Mononuclear cell (primary cell): ENCODE data around the gene AEBP1. TPM values are rescaled to one million over a fixed set of nuclear protein-coding genes. Genes with fewer than 3 reads are reported as not detected.
"Not testable (repeated sequence)": the region's sequence is repeated elsewhere in the genome, so short reads cannot be mapped to it uniquely, and the experiment has no call there.

Experiments used
- H3K27me3 ChIP-seq: 2 replicates; pipeline ENCODE4 v1.6.0; 2011; ENCODE audit warnings: low read length, control low read depth; ENCODE audit not compliant: insufficient read depth
- H3K4me1 ChIP-seq: 2 replicates; pipeline ENCODE4 v1.5.1; 2011; ENCODE audit warnings: mild to moderate bottlenecking, low read length, control low read depth; ENCODE audit not compliant: insufficient read depth
- H3K4me3 ChIP-seq: 2 replicates; pipeline ENCODE4 v1.5.1; 2011; ENCODE audit warnings: mild to moderate bottlenecking, low read length, moderate library complexity
- H3K9me3 ChIP-seq: 2 replicates; pipeline ENCODE4 v1.5.1; 2011; ENCODE audit warnings: low read depth, mild to moderate bottlenecking, control low read depth, low read length
- total RNA-seq: library from RNA; depleted of rRNA; stranded (reverse); fragments of >200 nt; gene quantifications from one replicate; pipeline ENCODE4 v1.2.3, GENCODE V29; 2012

AEBP1 gene
- total RNA-seq, 1 donor: 5.4 TPM

DNA sequence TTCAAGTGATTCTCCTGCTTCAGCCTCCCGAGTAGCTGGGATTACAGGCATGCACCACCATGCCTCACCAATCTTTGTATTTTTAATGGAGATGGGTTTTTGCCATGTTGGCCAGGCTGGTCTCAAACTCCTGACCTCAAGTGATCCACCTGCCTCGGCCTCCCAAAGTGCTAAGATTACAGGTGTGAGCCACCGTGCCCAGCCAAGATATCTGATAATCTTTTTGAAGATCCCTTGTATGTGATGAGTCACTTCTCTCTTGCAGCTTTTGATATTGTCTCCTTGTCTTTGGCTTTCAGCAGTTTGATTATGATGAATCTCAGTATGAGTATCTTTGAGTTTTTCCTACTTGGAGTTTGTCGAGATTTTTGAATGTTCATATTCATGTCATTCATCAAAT, 22.4 kb downstream of the AEBP1 start:
- H3K4me1 ChIP-seq: peaks cover 18% of the 10 kb centered on the region
- H3K9me3 ChIP-seq, H3K4me3 ChIP-seq, H3K27me3 ChIP-seq: not testable (repeated sequence)

DNA sequence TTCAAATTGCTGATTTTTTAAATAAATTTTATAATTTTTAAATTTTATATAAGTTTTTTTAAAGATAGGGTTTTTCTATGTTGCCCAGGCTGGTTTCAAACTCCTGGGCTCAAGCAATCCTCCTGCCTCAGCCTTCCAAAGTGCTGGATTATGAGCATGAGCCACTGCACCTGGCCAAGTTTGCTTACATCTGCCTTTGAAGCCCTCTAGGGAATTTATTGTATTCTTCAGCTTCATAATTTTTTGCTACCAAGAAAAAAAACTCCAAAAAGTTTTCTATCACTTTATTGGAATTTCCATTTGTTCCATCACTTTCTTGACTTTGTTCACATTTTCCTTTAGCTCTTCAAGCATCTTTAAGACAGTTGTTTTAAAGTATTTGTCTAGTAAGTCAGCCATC, 23.0 kb downstream of the AEBP1 start:
- Histone ChIP-seq H3K4me1 (peaks cover 17% of the 10 kb centered on the region), H3K9me3 (no peaks in the 10 kb centered on the region), H3K4me3 (no peak overlapping the region), H3K27me3 (no peaks in the 10 kb centered on the region)

DNA sequence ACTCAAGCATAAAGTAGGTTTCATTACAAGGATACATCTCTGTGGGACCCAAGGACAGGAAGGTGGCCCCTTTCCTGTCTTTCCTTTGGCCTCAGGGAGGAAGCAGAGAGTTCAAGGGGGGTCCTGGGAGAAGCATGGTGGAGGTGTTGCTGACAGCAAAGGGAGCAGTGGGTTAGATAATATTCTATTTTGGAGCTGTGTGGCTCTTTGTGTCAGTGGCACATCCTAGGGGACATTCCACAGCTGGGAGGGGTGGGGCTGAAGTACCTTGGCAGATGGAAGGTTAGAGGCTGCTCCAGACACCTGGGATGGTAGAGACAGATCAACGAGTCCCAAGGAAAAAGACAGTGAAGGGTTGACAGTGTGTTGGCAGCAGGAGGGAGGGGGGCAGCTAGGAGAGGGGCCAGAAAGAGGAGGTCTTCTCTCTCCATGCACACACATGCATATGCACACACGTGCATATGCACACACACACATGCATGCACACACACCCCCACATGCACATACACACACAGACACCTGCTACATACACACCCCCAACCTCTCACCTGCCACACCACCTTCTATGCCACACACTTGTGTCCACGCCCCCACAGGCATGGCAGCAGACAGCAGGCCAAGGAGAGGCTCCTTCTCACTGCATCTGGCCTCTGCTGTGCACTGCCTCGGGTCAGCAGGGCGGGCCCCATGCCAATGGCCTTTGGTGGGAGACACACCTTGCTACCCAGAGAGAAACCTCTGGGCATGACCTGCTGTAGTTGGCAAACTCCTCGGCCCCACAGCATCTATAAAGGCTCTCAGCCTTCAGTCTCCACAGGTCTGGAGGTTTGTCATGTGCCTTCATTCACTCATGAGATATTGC, 24.8 kb downstream of the AEBP1 start:
- H3K4me1 ChIP-seq: peaks cover 3% of the 10 kb centered on the region
- H3K9me3 ChIP-seq: no peaks in the 10 kb centered on the region
- H3K27me3 ChIP-seq: no peaks in the 10 kb centered on the region
- no peak overlapping the region for H3K4me3 ChIP-seq

DNA sequence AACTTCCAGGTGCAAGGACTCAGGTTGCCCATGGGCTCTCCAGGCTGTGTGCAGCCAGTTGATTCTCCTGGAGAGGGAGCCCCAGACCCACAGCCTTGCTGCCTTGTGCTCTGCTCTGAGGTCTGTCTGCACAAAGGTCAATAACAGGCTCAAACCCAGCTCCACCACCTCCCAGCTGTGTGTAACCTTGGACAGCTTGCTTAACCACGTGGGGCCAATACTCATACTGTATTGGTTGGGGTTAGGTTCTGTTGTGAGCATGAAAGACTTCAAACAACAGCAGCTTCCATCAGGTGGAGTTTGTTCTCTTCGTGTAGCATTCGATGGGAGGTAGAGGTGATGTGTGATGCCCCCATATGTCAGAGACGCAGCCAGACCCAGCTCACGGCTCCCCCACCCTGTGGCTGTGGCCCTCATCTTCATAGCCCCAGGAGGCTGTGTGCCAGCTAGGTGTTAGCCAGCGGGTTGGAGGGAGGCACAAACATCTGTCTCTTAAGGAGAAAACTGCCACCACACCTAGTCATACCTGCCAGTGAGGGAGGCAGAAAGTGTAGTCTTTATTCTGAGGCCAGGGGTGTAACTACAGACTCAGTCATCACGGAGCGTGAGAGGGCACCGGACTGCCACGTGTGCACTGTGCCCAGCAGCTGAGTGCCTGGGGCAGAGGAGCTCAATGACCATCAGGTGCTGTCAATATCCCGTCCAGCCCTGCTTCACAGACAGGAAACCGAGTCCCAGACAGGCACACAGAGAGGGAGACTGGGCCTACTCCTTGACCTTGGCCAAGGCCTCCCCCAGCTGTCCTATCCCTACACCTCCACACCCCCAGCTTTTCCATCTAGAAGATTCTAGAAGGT, 27.3 kb downstream of the AEBP1 start:
- H3K27me3 ChIP-seq: no peaks in the 10 kb centered on the region
- H3K9me3 ChIP-seq: no peaks in the 10 kb centered on the region
- no peak overlapping the region for H3K4me3 ChIP-seq
- no peaks in the 10 kb centered on the region for H3K4me1 ChIP-seq

DNA sequence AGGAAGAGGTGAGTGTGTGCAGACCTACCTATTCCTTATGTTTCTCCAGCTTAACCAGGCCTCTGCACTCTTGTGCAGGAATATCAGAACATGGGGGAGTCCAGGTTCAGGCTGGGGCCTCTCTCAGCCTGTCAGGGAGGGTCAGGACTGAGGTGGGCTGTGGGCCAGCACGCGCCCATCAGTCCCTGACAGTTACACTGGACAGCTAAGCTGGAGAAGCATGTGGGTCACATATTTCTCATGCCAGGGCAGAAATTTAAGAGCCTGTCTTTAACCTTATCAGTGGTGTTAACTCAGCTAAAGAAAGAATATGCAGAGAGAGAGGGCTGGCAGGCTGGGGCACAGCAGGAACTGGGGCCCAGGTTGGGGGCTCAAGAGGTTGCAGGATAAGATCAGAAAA, 27.9 kb downstream of the AEBP1 start:
- no peak overlapping the region for H3K4me3 ChIP-seq
- no peaks in the 10 kb centered on the region for H3K4me1 ChIP-seq

DNA sequence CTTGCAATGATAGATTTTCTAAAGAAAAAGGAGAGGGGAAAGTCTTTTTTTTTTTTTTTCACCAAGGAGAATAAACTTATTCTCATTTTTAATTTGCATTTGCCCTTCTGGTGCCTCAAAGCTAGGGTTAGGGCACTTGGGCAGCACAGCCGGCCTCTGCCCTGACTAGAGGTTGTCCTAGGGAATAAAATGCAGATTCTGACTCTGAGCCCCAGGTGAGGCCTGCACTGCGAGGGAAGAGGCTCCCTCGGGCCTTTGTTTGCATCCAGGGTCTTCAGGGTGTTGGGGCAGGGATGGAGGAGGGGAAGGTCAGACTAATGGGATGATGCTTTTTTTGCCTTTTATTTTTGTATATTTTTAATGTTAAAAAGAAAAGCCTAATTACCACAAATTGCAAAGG, 29.1 kb downstream of the AEBP1 start:
- Histone ChIP-seq H3K4me3 (no peak overlapping the region), H3K9me3 (no peaks in the 10 kb centered on the region), H3K27me3 (no peaks in the 10 kb centered on the region), H3K4me1 (no peaks in the 10 kb centered on the region)

More for the DNA sequence above, 27.9 kb downstream of the AEBP1 start:
- no peaks in the 10 kb centered on the region for H3K27me3 ChIP-seq
- H3K9me3 ChIP-seq: no peaks in the 10 kb centered on the region

DNA sequence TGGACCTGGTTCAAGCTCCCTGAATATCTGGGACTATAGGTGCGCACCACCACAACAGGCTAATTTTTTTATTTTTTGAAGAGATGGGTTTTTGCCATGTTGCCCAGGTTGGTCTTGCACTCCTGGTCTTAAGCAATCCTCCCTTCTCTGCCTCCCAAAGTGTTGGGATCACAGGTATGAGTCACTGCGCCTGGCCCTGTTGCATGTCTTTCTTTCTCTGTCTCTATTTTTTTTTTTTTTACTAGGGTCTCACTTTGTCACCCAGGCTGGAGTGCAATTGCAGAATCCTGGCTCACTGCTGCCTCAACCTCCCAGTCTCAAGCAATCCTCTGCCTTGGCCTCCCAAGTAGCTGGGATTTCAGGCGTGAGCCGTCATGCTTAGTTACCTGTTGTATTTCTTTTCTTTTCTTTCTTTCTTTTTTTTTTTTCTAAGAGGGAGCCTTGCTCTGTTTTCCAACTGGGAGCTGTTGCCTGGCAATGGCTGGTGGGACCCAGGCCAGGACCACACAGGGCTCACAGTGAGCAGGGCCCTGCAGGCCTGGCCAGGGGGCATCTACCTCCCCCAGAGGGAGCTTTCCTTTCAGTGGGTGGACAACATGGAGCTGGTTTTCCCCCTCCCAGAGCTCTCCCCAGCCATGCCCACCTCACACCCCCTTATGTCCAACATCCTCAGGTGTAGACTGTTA, 30.9 kb downstream of the AEBP1 start:
- no peaks in the 10 kb centered on the region for H3K9me3 ChIP-seq

DNA sequence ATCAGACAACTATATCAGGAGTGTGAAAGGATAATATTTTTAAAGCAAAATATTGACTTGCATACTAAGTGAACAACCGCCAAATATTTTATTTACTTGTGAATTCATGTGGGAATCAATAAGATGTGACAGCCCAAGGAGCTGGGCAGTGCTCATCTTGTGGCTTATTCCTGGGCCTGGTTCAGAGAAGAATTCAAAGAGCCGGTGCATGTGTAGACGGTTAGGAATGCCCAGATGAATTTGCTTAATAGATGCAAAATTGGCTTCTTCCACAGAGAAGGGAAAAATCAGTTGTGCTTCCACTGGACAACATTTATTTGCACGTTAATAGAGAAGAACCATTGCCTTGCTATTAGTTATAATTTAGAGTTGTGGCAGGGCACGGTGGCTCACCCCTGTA, 32.6 kb downstream of the AEBP1 start:
- Histone ChIP-seq H3K4me1 (no peaks in the 10 kb centered on the region), H3K9me3 (no peaks in the 10 kb centered on the region), H3K4me3 (no peak overlapping the region), H3K27me3 (no peaks in the 10 kb centered on the region)

More for the DNA sequence above, 30.9 kb downstream of the AEBP1 start:
- H3K27me3 ChIP-seq: no peaks in the 10 kb centered on the region
- H3K4me1 ChIP-seq: no peaks in the 10 kb centered on the region
- no peak overlapping the region for H3K4me3 ChIP-seq

DNA sequence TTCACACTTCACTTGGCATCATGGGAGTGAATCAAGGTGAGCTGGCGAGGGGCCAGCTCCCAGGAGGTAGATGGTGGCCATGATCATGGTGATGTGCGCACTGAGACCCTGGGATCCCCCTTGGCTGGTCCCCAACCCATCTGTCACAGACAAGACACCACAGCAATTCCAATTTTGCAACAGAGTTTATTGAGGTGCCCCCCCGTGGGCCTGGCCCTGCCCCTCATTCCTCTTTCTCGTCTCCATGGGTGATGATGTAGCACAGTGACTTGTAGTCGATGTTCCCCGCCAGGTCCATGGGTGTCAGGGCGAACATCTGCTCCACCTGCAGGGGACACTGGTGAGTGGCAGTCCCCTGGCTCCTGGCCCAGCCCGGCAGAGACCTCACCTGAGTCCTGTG, 34.6 kb downstream of the AEBP1 start:
- Histone ChIP-seq H3K4me1 (no peaks in the 10 kb centered on the region), H3K9me3 (no peaks in the 10 kb centered on the region), H3K27me3 (no peaks in the 10 kb centered on the region), H3K4me3 (no peak overlapping the region)

DNA sequence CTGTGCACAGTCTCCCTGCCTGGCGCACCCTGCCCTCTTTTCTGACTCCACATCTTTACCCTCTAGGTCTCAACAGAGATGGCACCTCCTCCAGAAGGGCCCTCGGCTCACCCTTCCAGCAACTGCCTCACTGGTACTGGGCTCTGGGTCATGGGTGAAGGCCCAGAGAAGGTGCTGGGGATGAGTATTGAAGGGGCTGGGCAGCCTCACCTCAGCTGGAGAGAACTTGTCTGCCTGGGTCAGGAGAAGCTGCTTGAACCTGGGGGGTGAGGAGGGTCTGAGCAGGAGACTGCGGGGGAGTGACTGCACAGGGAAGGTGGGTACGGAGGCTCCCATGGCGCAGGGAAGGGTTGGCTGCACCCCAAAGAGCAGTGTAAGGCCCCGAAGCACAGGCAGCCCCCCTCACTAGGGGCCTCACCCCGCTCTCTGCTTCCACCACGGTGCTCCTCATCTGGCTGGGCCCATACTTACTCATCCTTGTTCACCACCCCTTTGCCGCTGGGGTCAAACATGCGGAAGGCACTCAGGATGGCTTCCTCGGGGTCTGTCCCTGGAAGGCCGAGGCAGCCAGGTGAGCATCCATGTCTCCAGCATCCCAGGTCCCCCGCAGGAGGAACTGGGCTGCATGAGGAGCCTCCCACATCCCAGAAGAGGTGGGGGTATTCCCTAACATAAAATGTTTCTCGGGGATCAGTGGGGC, 35.3 kb downstream of the AEBP1 start:
- Histone ChIP-seq H3K4me1 (no peaks in the 10 kb centered on the region), H3K9me3 (no peaks in the 10 kb centered on the region), H3K27me3 (no peaks in the 10 kb centered on the region), H3K4me3 (no peak overlapping the region)

DNA sequence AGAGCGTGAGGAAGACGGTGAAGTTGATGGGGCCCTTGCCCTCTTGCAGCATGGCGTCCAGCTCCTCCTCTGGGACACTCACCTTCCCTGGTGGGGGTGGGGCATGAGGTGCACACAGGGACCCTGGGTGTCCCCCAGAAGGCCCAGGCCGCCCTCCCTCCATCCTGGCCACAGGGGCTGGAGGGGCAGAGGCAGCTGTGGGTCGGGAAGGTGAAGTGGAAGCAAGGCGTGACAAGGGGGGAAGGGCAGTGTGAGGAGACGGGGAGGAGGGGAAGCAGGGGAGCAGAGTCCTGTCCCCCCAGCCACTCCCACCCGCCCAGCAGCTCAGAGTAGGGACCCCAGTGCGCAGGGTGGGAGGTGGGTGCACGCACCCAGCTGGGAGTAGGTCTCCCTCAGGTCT, 36.2 kb downstream of the AEBP1 start:
- Histone ChIP-seq H3K4me3 (no peak overlapping the region), H3K27me3 (peaks cover 4% of the 10 kb centered on the region), H3K9me3 (no peaks in the 10 kb centered on the region), H3K4me1 (peaks cover 1% of the 10 kb centered on the region)

DNA sequence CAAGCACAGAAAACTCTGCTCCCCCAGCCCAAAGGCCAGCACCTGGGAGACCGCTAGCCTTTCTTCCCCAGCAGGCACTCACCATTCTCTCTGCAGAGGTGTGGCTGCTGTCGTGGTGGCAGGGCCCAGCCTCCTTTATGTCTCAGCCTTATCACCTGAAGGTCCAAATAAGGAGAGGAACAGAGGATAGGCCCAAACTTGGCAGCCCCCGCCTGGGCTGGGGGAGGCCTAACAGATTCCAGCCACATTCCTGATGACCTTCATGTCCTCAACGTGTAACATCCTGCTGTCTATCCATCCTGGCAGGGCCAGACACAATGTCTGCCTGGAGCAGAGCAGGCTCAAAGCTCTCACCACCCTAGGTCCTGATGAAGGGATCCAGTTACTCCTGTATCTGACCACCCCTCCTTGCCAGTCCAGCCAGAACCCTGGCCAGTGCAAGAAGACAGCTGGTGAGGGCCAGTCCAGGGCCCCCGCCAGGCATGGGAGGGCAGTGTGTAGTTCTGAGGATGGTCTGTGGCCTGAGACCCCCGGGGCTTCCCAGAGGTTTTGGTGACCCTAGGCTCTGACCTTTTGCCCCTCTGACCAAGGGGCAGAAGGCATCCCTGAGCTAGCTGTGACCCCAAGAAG, 37.2 kb downstream of the AEBP1 start, which contains the start of gene MYL7:
Gene MYL7, minus strand, starts transcription at position 112 of the 630 bp plus-strand sequence. Its CDS starts 27 bp downstream, at position 85.
- Histone ChIP-seq H3K4me3 (no peak within 1 kb of the TSS), H3K4me1 (peaks cover 9% of the 10 kb centered on the region), H3K9me3 (no peaks in the 10 kb centered on the region), H3K27me3 (peaks cover 7% of the 10 kb centered on the region)

DNA sequence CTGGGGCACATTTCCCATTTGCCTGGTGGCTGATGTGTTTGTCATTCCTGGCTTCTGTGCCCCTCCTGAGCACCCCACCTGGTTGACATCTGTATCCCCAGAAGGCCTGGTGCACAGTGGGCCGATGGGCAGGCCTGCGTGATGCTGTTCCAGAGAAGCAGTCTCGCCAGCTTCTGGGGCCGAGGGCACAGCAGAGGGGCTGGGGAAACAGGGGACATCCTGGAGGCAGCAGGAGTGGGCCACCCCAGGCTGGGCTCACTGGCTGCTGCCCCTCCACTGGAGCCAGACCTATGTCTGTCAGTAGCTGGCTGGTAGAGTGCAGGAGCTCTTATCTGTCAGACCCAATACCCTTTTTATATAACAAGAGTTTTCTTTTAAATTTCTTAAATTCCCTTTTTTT, 37.9 kb downstream of the AEBP1 start:
- H3K9me3 ChIP-seq: no peaks in the 10 kb centered on the region
- H3K4me1 ChIP-seq: peaks cover 13% of the 10 kb centered on the region
- peaks cover 11% of the 10 kb centered on the region for H3K27me3 ChIP-seq
- no peak overlapping the region for H3K4me3 ChIP-seq

DNA sequence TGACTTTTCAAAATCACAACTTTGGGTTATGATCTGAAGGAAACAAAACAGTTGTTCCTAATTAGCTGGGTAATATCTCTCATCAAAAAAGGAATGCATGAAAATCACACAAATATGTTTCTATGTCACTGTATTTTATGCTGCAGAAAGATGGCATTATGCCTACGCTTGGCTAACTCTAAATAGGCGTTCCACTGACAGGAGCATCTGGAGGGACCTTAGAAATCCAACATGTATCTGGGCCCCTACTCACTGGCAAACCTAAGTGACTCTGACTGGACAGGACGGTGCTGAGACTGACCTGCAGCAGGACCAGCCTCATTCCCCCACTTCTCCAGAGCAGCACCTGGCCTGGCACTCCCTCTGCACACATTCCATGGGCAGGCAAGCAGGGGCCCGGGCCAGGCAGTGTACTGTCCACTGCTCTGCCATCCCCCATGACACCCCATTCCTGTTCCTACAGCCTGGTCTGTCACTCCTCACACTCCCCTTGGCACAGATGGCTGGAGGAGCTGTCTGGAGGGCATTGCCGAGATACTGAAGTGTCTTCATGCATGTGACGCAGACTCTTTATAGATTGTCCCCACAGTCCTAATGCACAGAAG, 39.6 kb downstream of the AEBP1 start:
- peaks cover 11% of the 10 kb centered on the region for H3K27me3 ChIP-seq
- peaks cover 13% of the 10 kb centered on the region for H3K4me1 ChIP-seq
- no peak overlapping the region for H3K4me3 ChIP-seq
- H3K9me3 ChIP-seq: no peaks in the 10 kb centered on the region
